GM23338 (cell line): ENCODE results near the gene OPTN. TPM values are rescaled to one million over a fixed set of nuclear protein-coding genes. Genes with fewer than 3 reads are reported as not detected.

Experiments used
- ATAC-seq: fragments of 200-7000 bp; cut with Tn5 transposase; 3 replicates; pipeline ENCODE4 v1.9.1; 2020
- DNase-seq: peaks from one replicate; pipeline ENCODE4 v3.0.0-alpha.2; 2015; ENCODE audit warnings: low spot score
- H2AFZ ChIP-seq: fragments of 200-600 bp; sonication (generic); 2 replicates; pipeline ENCODE4 v1.8.0; 2016; ENCODE audit warnings: antibody characterized with exemption, mild to moderate bottlenecking, moderate library complexity
- H3F3A ChIP-seq: fragments of 200-600 bp; sonication (generic); replicated peaks from 2 replicates; pipeline ENCODE4 v1.8.0; 2017; ENCODE audit warnings: antibody characterized with exemption, mixed run types, low read depth
- H3K27ac ChIP-seq: fragments of 200-600 bp; sonication (generic); 2 replicates; pipeline ENCODE4 v1.6.1; 2016; ENCODE audit warnings: low read depth
- H3K27me3 ChIP-seq: fragments of 200-600 bp; sonication (generic); 2 replicates; pipeline ENCODE4 v1.8.0; 2016; ENCODE audit warnings: mild to moderate bottlenecking, mixed run types, moderate library complexity; ENCODE audit not compliant: insufficient read depth
- H3K36me3 ChIP-seq: fragments of 200-600 bp; sonication (generic); 2 replicates; pipeline ENCODE4 v1.8.0; 2016; ENCODE audit warnings: mild to moderate bottlenecking; ENCODE audit not compliant: insufficient read depth
- H3K4me1 ChIP-seq: fragments of 200-600 bp; sonication (generic); 2 replicates; pipeline ENCODE4 v1.8.0; 2016; ENCODE audit warnings: mild to moderate bottlenecking, moderate library complexity; ENCODE audit not compliant: insufficient read depth
- H3K4me2 ChIP-seq: fragments of 200-600 bp; sonication (generic); 2 replicates; pipeline ENCODE4 v1.7.1; 2017; ENCODE audit warnings: mixed run types
- H3K4me3 ChIP-seq: fragments of 200-600 bp; sonication (generic); 2 replicates; pipeline ENCODE4 v1.6.1; 2016; ENCODE audit warnings: mixed run types
- H3K79me2 ChIP-seq: fragments of 200-600 bp; sonication (generic); replicated peaks from 2 replicates; pipeline ENCODE4 v1.8.0; 2017; ENCODE audit warnings: mild to moderate bottlenecking; ENCODE audit not compliant: insufficient read depth
- H3K9me2 ChIP-seq: fragments of 200-600 bp; sonication (generic); 2 replicates; pipeline ENCODE4 v1.8.0; 2017; ENCODE audit not compliant: insufficient read depth
- H4K20me1 ChIP-seq: fragments of 200-600 bp; sonication (generic); replicated peaks from 2 replicates; pipeline ENCODE4 v1.8.0; 2017; ENCODE audit warnings: mild to moderate bottlenecking; ENCODE audit not compliant: insufficient read depth
- H3K27ac Mint-ChIP-seq: 2 replicates; pipeline ENCODE4 v1.8.0; 2020; ENCODE audit warnings: inconsistent platforms, mild to moderate bottlenecking, moderate library complexity, mixed read lengths
- H3K27me3 Mint-ChIP-seq: 3 replicates; pipeline ENCODE4 v1.8.0; 2022; ENCODE audit warnings: low read depth, mild to moderate bottlenecking, moderate library complexity, mixed read lengths, inconsistent platforms; ENCODE audit not compliant: insufficient read depth, poor library complexity
- H3K36me3 Mint-ChIP-seq: 3 replicates; pipeline ENCODE4 v1.8.0; 2021; ENCODE audit warnings: low read depth, mild to moderate bottlenecking, inconsistent platforms, moderate library complexity, mixed read lengths
- H3K4me1 Mint-ChIP-seq: 3 replicates; pipeline ENCODE4 v1.8.0; 2020; ENCODE audit warnings: mild to moderate bottlenecking, inconsistent platforms, mixed read lengths
- H3K4me3 Mint-ChIP-seq: 3 replicates; pipeline ENCODE4 v1.8.0; 2021; ENCODE audit warnings: moderate library complexity, mild to moderate bottlenecking, inconsistent platforms, mixed read lengths
- H3K9me3 Mint-ChIP-seq: 3 replicates; pipeline ENCODE4 v1.8.0; 2020; ENCODE audit warnings: moderate library complexity, mild to moderate bottlenecking, inconsistent platforms, mixed read lengths
- EZH2 ChIP-seq: fragments of 200-600 bp; sonication (generic); IDR thresholded peaks from one replicate; pipeline ENCODE4 v1.8.0; 2017; ENCODE audit warnings: antibody characterized with exemption, mild to moderate bottlenecking, low read depth; ENCODE audit not compliant: unreplicated experiment
- EZH2phosphoT487 ChIP-seq: fragments of 200-600 bp; sonication (generic); IDR thresholded peaks from one replicate; pipeline ENCODE4 v1.8.1; 2018; ENCODE audit warnings: antibody characterized with exemption; ENCODE audit not compliant: unreplicated experiment
- JUNB ChIP-seq: IDR thresholded peaks from one replicate; pipeline ENCODE4 v1.6.1; 2016; ENCODE audit warnings: antibody characterized with exemption; ENCODE audit not compliant: unreplicated experiment
- POLR2AphosphoS5 ChIP-seq: IDR thresholded peaks from 2 replicates; pipeline ENCODE4 v1.6.1; 2016; ENCODE audit warnings: antibody characterized with exemption, low read depth
- STAT1 ChIP-seq: IDR thresholded peaks from one replicate; pipeline ENCODE4 v1.6.1; 2016; ENCODE audit warnings: antibody characterized with exemption; ENCODE audit not compliant: unreplicated experiment
- ZNF114 ChIP-seq: fragments of 250-450 bp; sonication (Bioruptor Pico); IDR thresholded peaks from 2 replicates; pipeline ENCODE4 v1.5.0; 2020; ENCODE audit warnings: mild to moderate bottlenecking, moderate library complexity
- ZNF331 ChIP-seq: fragments of 250-450 bp; sonication (Bioruptor Pico); IDR thresholded peaks from 2 replicates; pipeline ENCODE4 v1.5.0; 2020; ENCODE audit warnings: low read depth, mild to moderate bottlenecking, moderate library complexity
- polyA plus RNA-seq: library from polyadenylated mRNA; unstranded; fragments of >200 nt; fragmentation: Nextera tagmentation; extraction: Ambion mirVana; gene quantifications from 2 replicates; pipeline ENCODE4 v1.2.1, GENCODE V29; 2016
- total RNA-seq: library from RNA; depleted of rRNA; stranded (reverse); fragments of >200 nt; shearing (Covaris generic); gene quantifications from 2 replicates; pipeline ENCODE4 v1.2.3, GENCODE V29; 2014
- TF ChIP-seq, protein P1 (sequence below): fragments of 250-450 bp; sonication (Bioruptor Pico); IDR thresholded peaks from 2 replicates; pipeline ENCODE4 v1.5.0; 2020; ENCODE audit warnings: mild to moderate bottlenecking, moderate library complexity

Gene OPTN
- total and polyA plus RNA-seq, 2 experiments from 2014 or later, result 6.0 to 13.0 TPM

DNA sequence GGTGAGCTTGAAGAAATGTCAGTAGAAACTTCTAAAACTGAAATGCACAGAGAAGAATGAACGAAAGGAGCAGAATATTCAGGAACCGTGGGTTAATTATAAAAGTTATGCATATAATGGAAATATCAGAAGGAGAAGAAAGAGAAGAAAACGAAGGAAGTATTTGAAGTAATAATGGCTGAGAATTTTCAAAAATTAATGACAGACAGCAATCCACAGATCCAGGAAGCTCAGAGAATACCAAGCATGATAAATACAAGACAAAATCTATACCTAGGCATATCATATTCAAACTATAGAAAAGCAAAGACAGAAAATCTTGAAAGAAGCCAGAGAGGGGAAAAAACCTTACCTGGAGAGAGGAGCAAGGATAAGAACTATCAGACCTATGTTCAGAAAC lies 44.9 kb downstream of the OPTN start (continued):
- TF ChIP-seq, protein P1, sequence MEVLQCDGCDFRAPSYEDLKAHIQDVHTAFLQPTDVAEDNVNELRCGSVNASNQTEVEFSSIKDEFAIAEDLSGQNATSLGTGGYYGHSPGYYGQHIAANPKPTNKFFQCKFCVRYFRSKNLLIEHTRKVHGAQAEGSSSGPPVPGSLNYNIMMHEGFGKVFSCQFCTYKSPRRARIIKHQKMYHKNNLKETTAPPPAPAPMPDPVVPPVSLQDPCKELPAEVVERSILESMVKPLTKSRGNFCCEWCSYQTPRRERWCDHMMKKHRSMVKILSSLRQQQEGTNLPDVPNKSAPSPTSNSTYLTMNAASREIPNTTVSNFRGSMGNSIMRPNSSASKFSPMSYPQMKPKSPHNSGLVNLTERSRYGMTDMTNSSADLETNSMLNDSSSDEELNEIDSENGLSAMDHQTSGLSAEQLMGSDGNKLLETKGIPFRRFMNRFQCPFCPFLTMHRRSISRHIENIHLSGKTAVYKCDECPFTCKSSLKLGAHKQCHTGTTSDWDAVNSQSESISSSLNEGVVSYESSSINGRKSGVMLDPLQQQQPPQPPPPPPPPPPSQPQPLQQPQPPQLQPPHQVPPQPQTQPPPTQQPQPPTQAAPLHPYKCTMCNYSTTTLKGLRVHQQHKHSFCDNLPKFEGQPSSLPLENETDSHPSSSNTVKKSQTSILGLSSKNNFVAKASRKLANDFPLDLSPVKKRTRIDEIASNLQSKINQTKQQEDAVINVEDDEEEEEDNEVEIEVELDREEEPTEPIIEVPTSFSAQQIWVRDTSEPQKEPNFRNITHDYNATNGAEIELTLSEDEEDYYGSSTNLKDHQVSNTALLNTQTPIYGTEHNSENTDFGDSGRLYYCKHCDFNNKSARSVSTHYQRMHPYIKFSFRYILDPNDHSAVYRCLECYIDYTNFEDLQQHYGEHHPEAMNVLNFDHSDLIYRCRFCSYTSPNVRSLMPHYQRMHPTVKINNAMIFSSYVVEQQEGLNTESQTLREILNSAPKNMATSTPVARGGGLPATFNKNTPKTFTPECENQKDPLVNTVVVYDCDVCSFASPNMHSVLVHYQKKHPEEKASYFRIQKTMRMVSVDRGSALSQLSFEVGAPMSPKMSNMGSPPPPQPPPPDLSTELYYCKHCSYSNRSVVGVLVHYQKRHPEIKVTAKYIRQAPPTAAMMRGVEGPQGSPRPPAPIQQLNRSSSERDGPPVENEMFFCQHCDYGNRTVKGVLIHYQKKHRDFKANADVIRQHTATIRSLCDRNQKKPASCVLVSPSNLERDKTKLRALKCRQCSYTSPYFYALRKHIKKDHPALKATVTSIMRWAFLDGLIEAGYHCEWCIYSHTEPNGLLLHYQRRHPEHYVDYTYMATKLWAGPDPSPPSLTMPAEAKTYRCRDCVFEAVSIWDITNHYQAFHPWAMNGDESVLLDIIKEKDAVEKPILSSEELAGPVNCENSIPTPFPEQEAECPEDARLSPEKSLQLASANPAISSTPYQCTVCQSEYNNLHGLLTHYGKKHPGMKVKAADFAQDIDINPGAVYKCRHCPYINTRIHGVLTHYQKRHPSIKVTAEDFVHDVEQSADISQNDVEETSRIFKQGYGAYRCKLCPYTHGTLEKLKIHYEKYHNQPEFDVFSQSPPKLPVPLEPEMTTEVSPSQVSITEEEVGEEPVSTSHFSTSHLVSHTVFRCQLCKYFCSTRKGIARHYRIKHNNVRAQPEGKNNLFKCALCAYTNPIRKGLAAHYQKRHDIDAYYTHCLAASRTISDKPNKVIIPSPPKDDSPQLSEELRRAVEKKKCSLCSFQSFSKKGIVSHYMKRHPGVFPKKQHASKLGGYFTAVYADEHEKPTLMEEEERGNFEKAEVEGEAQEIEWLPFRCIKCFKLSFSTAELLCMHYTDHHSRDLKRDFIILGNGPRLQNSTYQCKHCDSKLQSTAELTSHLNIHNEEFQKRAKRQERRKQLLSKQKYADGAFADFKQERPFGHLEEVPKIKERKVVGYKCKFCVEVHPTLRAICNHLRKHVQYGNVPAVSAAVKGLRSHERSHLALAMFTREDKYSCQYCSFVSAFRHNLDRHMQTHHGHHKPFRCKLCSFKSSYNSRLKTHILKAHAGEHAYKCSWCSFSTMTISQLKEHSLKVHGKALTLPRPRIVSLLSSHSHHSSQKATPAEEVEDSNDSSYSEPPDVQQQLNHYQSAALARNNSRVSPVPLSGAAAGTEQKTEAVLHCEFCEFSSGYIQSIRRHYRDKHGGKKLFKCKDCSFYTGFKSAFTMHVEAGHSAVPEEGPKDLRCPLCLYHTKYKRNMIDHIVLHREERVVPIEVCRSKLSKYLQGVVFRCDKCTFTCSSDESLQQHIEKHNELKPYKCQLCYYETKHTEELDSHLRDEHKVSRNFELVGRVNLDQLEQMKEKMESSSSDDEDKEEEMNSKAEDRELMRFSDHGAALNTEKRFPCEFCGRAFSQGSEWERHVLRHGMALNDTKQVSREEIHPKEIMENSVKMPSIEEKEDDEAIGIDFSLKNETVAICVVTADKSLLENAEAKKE, result no peak

DNA sequence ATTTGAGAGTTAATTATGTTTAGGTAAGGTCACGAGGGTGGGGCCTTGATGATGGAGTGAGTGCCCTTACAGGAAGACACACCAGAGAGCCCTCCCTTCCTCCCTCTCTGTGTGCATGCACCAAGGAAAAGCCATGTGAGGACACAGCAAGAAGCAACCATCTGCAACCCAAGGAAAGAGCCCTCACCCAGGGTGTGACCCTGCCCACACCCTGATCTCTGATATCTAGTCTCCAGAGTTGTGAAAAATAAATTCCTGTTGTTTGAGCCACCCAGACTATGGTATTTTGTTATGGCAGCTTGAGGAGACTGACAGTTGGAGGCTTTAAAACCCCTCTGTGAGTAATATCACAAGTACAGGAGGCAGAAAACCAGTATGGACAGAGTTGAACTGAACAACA lies 46.4 kb downstream of the OPTN start:
- no peak overlapping the region for H3K27ac Mint-ChIP-seq
- ATAC-seq (no peak), DNase-seq (no peak)
- Histone ChIP-seq H3K9me2 (no peaks in the 10 kb centered on the region), H2AFZ (no peak overlapping the region), H4K20me1 (no peaks in the 10 kb centered on the region), H3K4me3 (no peak overlapping the region), H3K27ac (no peak overlapping the region), H3F3A (no peaks in the 10 kb centered on the region), H3K36me3 (no peaks in the 10 kb centered on the region), H3K4me1 (no peaks in the 10 kb centered on the region), H3K4me2 (no peak overlapping the region), H3K27me3 (no peaks in the 10 kb centered on the region), H3K79me2 (no peaks in the 10 kb centered on the region)
- H3K27me3 Mint-ChIP-seq, result peaks cover 6% of the 10 kb centered on the region
- H3K4me3 Mint-ChIP-seq, result no peak overlapping the region
- H3K36me3 Mint-ChIP-seq, result no peaks in the 10 kb centered on the region
- H3K9me3 Mint-ChIP-seq, result no peaks in the 10 kb centered on the region
- H3K4me1 Mint-ChIP-seq, result no peaks in the 10 kb centered on the region
- no peak for TF ChIP-seq ZNF114 (CRISPR knock-in tag)
- no peak for TF ChIP-seq POLR2AphosphoS5
- no peak for TF ChIP-seq ZNF331
- TF ChIP-seq EZH2phosphoT487, result no peak
- TF ChIP-seq, protein P1, result no peak
- no peak for TF ChIP-seq EZH2
- TF ChIP-seq JUNB, result no peak
- no peak for TF ChIP-seq STAT1
